Body of pancreas (tissue), 4 donors: ENCODE measurements around the gene BBX. TPM values are rescaled to one million over a fixed set of nuclear protein-coding genes. Genes with fewer than 3 reads are reported as not detected.

Experiments
- ATAC-seq: fragments of 150-250 bp; one replicate; pipeline ENCODE4 v1.9.1; 2016
- DNase-seq, 4 donors: peaks; one replicate each; pipeline ENCODE4 v3.0.0-alpha.2; 2019
- H3K27ac ChIP-seq, 4 donors: fragments of 200-600 bp; sonication (generic); 1 replicate in 3 of 4; 2 replicates in 1 of 4; pipeline versions ENCODE4 v1.5.1 to v1.6.1; 2016 to 2019; ENCODE audit warnings: mild to moderate bottlenecking in 1 of 4, mixed read lengths in 1 of 4, moderate library complexity in 1 of 4
- H3K27me3 ChIP-seq, 2 donors: fragments of 200-600 bp; sonication (generic); one replicate each; pipeline ENCODE4 v1.6.0; 2016; ENCODE audit warnings: mild to moderate bottlenecking in 1 of 2
- H3K36me3 ChIP-seq, 2 donors: fragments of 200-600 bp; sonication (generic); replicated peaks in 1 of 2; 2 replicates each; pipeline ENCODE4 v1.5.1; 2016; ENCODE audit warnings: low read depth in 2 of 2; ENCODE audit not compliant: insufficient read depth in 1 of 2
- H3K4me1 ChIP-seq: fragments of 200-600 bp; sonication (generic); one replicate; pipeline ENCODE4 v1.6.0; 2016
- H3K4me3 ChIP-seq, 2 donors: fragments of 200-600 bp; sonication (generic); 1 replicate in 1 of 2; 2 replicates in 1 of 2; pipeline ENCODE4 v1.5.1; 2016 to 2019
- H3K9me3 ChIP-seq, 3 donors: fragments of 200-600 bp; sonication (generic); 1 replicate in 2 of 3; 2 replicates in 1 of 3; pipeline ENCODE4 v1.5.1; 2016
- POLR2A ChIP-seq, 3 donors: fragments of 450-650 bp; IDR thresholded peaks; one replicate each; pipeline ENCODE4 v1.6.1; 2016; ENCODE audit warnings: antibody characterized with exemption in 3 of 3, mild to moderate bottlenecking in 2 of 3
- WGBS, 2 donors: methylation state at CpG; one replicate each; pipeline ENCODE4 v1.1.5; 2017; 5-methylcytosine and 5-hydroxymethylcytosine counted together
- intact Hi-C: fragments of 100-400 bp; cut with DNase I; formaldehyde crosslinking; loops from one replicate; pipeline ENCODE4 v1.15.1; 2023
- total RNA-seq, 2 donors: library from RNA; depleted of rRNA; stranded (reverse); fragments of >200 nt; gene quantifications; one replicate each; pipeline ENCODE4 v1.1.0, GENCODE V29; 2016
- TF ChIP-seq, protein P1 (sequence below), 7 experiments: fragments of 450-650 bp in 4 of 7; fragments of 200-600 bp in 3 of 7; sonication (generic) in 3 of 7; IDR thresholded peaks; one replicate each; pipeline ENCODE4 v1.5.1; 2016 to 2019; ENCODE audit warnings: antibody characterized with exemption in 7 of 7

The BBX gene
- total RNA-seq, 2 donors from 2014 or later, result 17.5 to 28.8 TPM

GRCh38 chr3:107797586-107797985, 274.8 kb downstream of the BBX start:
- Histone ChIP-seq H3K9me3 (no peaks in the 10 kb centered on the region), H3K4me3 (no peak overlapping the region), H3K27ac (no peak overlapping the region), H3K36me3 (peaks cover 0 to 6% of the 10 kb centered on the region in 2 donors), H3K27me3 (no peaks in the 10 kb centered on the region), H3K4me1 (peaks cover 5% of the 10 kb centered on the region)
- WGBS, 2 donors, result 95 to 96% methylated on average over 1 of the region's 1 CpG
- DNase-seq, result no peak
- no peak for ATAC-seq
- intact Hi-C loops, result no loop called here
- TF ChIP-seq POLR2A (IDR thresholded peaks at IDR 0.05), result no peak
- TF ChIP-seq, protein P1, sequence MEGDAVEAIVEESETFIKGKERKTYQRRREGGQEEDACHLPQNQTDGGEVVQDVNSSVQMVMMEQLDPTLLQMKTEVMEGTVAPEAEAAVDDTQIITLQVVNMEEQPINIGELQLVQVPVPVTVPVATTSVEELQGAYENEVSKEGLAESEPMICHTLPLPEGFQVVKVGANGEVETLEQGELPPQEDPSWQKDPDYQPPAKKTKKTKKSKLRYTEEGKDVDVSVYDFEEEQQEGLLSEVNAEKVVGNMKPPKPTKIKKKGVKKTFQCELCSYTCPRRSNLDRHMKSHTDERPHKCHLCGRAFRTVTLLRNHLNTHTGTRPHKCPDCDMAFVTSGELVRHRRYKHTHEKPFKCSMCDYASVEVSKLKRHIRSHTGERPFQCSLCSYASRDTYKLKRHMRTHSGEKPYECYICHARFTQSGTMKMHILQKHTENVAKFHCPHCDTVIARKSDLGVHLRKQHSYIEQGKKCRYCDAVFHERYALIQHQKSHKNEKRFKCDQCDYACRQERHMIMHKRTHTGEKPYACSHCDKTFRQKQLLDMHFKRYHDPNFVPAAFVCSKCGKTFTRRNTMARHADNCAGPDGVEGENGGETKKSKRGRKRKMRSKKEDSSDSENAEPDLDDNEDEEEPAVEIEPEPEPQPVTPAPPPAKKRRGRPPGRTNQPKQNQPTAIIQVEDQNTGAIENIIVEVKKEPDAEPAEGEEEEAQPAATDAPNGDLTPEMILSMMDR (IDR thresholded peaks at IDR 0.05), result no peak

DNA sequence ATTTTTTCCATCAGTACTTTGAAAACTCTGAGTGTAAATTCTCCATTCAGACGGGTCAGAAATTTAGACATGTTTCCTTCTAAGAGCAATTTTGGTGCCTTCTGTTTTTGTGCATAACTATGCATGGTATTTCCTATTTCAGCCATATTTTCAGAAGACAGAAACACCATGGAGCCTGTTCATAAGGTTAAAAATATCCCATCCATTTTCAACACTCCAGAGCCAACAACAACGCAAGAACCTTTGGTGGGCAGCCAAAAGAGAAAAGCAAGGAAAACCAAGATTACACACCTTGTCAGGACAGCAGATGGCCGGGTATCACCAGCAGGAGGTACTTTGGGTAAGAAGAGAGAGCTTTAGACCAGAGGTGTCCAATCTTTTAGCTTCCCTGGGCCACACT, 275.6 kb downstream of the BBX start:
- ATAC-seq (no peak), DNase-seq (no peak)
- TF ChIP-seq POLR2A (IDR thresholded peaks at IDR 0.05), result no peak
- TF ChIP-seq, protein P1 (IDR thresholded peaks at IDR 0.05), result no peak
- H3K9me3 ChIP-seq, result no peaks in the 10 kb centered on the region
- intact Hi-C loops, result no loop called here
- no peak overlapping the region for H3K4me3 ChIP-seq
- no peak overlapping the region for H3K27ac ChIP-seq
- H3K4me1 ChIP-seq, result peaks cover 5% of the 10 kb centered on the region
- 93 to 94% methylated on average over 3 of the region's 3 CpGs for WGBS, 2 donors
- H3K27me3 ChIP-seq, result no peaks in the 10 kb centered on the region
- peaks cover 0 to 8% of the 10 kb centered on the region in 2 donors for H3K36me3 ChIP-seq

GRCh38 chr3:107800710-107801109, 277.9 kb downstream of the BBX start:
- Histone ChIP-seq H3K27me3 (no peaks in the 10 kb centered on the region), H3K4me1 (peaks cover 5% of the 10 kb centered on the region), H3K27ac (no peak overlapping the region), H3K4me3 (no peak overlapping the region), H3K9me3 (no peaks in the 10 kb centered on the region), H3K36me3 (peaks cover 0 to 12% of the 10 kb centered on the region in 2 donors)
- intact Hi-C loops, result no loop called here
- TF ChIP-seq POLR2A (IDR thresholded peaks at IDR 0.05), result no peak
- TF ChIP-seq, protein P1 (IDR thresholded peaks at IDR 0.05), result no peak
- ATAC-seq (no peak), DNase-seq (no peak)
- WGBS, 2 donors, result 90 to 91% methylated on average over 2 of the region's 2 CpGs

GRCh38 chr3:107803170-107803569, 280.4 kb downstream of the BBX start:
- H3K27me3 ChIP-seq, result no peaks in the 10 kb centered on the region
- H3K36me3 ChIP-seq, result peaks cover 0 to 15% of the 10 kb centered on the region in 2 donors
- TF ChIP-seq POLR2A (IDR thresholded peaks at IDR 0.05), result no peak
- TF ChIP-seq, protein P1 (IDR thresholded peaks at IDR 0.05), result no peak
- intact Hi-C loops, result no loop called here
- no peaks in the 10 kb centered on the region for H3K9me3 ChIP-seq
- WGBS, 2 donors, result 95 to 96% methylated on average over 3 of the region's 3 CpGs
- H3K4me1 ChIP-seq, result no peaks in the 10 kb centered on the region
- no peak overlapping the region for H3K4me3 ChIP-seq
- no peak overlapping the region for H3K27ac ChIP-seq
- DNase-seq (no peak), ATAC-seq (no peak)

GRCh38 chr3:107806021-107806420, 283.3 kb downstream of the BBX start:
- TF ChIP-seq POLR2A (IDR thresholded peaks at IDR 0.05), result no peak
- TF ChIP-seq, protein P1 (IDR thresholded peaks at IDR 0.05), result no peak
- DNase-seq (no peak), ATAC-seq (no peak)
- Histone ChIP-seq H3K36me3 (peaks cover 0 to 15% of the 10 kb centered on the region in 2 donors), H3K27ac (no peak overlapping the region), H3K9me3 (no peaks in the 10 kb centered on the region), H3K4me3 (no peak overlapping the region), H3K4me1 (no peaks in the 10 kb centered on the region), H3K27me3 (no peaks in the 10 kb centered on the region)
- WGBS, 2 donors, result 93 to 97% methylated on average over 2 of the region's 2 CpGs
- intact Hi-C loops, result no loop called here
